HG03159 (cell line): ENCODE results near the gene SLAMF9.

Experiments used
- ATAC-seq: cut with Tn5 transposase; IDR thresholded peaks from one replicate; pipeline ENCODE4 v1.9.1; 2021; ENCODE audit warnings: mild to moderate bottlenecking, moderate library complexity; ENCODE audit not compliant: unreplicated experiment

The SLAMF9 gene

DNA sequence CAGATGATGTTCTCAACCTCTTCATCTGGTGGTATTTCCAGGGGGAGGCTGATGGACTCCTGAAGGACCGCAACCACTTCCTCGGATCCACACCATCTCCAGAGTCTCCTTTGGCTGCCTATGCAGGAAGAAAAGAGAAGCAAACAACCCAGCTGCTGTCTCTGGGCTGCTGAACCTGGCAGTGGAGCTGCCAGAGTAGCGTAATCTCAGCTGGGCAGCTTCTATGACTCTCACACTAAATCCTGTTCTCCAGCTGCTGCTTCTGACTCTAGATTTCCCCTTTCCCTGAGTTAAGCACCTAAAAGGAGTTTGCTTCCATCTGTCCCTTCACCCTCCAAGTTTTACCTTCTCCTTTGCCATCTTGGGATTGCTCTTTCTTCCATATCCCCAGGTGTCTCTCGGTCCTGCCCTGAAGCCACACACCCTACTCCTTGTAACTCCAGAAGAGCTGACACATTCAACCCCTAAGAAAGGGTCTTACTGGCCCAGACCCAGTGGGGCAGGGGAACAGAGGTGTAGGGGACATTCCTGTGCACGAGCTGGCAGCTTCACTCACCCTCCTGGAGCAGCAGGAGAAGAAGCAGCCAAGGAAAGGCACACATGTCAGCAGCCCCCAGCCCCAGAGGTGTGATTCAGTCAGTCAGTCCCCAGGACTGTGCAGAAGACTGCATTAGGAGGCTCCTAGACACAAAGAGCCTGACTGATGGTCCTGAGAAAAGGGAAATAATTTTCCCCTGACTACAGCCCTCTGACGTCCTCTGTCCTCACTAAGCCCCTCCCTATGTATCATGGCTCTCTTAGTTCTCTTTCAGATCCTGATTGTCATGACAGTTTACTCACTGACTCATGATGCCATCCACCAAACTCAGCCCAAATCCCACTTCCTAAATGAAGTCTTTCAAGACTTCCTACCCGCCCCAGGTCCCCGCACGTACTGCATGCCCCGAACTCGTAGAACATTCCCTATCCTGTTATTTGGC, at the start of gene SLAMF9:
Gene SLAMF9, minus strand, starts transcription at position 702 of the 980 bp plus-strand sequence. Its CDS starts 100 bp downstream, at position 602.
- ATAC-seq, result no peak

DNA sequence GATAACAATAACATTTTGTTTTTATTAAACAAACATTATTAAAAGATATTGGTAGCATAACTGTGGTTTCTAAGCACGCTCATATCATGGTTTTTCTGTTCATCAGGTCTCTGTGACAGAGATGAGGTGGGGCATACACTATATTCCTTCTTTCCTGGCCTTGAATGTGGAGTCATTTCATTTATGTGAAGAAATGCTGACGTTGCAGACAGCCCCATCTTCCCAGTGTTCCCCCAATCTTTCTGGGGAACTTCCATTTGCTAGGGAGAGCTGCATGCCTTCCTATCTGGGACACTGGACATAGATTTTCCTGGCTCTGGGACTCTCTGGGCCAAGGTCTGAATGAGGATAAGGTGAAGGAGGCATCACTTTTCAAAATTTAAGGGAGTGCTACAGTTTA, 47.4 kb upstream of the SLAMF9 start:
- no peak for ATAC-seq

DNA sequence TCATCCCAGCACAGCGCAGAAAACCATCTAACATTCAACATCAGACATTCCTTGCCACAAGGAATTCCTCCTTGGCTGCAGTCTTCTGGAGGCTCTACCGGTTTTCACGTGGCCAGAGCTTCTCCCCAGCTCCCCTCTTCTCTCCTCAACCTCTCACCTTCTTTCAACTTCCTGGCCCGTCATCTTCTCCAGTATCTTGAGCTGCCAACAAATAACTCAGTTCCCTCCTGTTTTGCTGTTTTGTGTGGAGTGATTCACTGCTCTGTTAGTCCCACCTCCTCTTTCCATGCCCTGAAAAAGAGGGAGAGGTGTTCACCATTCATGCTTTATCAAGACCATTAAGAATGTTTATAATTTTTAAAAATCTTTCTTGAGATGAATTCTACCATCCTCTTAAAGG, 45.2 kb upstream of the SLAMF9 start:
- no peak for ATAC-seq

DNA sequence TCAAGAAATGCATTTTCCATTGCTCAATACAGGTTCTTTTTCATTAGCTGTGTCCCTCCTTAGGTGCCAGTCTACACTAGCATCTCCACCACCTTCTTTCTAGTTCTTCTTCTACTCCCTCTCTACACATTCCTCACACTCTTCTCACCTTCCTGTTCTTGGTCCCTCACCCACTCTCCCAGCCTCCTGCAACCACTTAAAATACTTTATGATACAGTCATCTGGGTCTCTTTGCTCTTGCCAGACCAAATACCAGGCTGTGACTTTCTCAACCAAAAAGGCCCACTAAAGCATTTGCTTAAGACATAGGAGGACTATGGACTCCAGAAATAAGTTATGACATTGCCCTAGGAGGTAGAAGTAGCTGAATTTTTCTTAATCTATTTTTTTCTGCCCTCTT, 42.6 kb upstream of the SLAMF9 start:
- ATAC-seq, result no peak

DNA sequence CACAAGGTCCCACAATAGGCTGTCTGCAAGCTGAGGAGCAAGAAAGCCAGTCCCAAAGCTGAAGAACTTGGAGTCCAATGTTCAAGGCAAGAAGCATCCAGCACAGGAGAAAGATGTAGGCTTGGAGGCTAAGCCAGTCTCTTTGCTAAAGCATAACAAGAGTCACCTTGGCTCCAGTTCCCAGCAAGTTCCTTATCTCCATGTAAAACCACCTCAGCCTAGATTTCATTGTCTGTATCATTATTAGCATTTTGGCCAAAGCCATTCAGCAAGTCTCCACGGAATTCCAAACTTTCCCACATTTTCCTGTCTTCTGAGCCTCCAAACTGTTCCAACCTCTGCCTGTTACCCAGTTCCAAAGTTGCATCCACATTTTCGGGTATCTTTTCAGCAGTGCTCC, 40.9 kb upstream of the SLAMF9 start:
- no peak for ATAC-seq

DNA sequence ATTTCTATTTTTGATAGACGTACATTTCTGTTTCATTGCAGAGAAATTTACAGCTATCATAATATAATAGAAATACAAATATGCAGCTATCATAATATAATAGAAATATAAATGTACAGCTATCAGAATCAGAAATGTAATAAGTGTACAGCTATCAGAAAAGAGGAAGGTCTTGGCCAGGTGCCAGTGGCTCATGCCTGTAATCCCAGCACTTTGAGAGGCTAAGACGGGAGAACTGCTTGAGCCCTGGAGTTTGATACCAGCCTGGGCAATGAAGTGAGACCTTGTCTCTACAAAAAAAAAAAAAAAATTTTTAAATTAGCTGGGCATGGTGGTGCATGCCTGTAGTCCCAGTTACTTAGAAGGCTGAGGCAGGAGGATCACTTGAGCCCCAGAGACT, 39.9 kb upstream of the SLAMF9 start:
- no peak for ATAC-seq

DNA sequence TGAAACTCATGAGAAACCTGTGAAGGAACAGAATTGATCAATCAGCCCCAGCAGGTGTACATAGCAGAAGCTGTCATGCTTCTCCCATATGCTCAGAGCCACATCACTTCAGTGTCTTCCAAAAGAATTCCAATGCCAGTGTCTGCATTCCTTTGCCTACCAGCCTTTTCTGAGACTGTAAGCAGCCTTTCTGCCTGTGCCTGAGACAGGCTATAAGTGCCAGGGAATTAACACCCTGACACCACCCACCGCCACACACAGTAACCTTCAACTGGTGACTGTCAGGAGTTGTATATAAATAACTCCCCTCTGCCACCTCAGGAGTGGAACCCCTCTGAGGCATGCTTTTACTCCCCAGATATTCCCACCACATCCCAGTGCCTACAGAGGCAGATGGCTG, 38.1 kb upstream of the SLAMF9 start:
- ATAC-seq, result no peak

DNA sequence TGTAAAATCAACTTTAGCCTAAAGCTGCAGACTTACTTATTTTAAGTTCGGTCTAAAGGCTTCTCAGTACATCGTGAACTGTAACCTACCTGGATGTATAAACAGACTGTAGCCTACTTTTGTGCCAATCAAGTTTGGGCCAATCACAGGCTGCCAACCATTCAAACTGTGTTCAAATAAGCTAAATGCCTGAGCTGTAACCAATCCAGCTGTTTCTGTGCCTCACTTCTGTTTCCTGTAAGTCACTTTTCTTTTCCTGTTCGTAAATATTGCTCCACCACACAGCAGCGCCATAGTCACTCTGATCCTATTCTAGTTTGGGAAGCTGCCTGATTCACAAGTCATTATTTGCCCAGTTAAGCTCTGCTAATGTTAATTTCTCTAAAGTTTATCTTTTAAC, 37.5 kb upstream of the SLAMF9 start:
- no peak for ATAC-seq

DNA sequence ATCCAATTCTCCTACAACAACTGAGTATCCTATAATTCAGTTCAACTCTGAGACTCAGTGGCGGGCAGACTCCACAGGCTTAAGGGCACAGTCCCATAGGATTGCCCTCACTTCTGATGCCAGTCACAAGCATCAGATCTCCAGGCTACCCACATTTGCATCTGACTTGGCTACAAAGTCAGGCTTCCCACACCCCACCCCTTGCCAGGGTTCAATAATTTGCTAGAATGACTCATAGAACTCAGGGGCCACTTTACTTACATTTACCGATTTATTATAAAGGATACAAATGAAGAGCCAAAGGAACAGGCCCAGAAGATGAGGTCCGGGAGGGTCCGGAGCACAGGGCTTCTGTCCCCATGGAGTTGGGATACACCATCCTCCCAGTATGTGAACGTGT, 36.0 kb upstream of the SLAMF9 start:
- ATAC-seq, result no peak

DNA sequence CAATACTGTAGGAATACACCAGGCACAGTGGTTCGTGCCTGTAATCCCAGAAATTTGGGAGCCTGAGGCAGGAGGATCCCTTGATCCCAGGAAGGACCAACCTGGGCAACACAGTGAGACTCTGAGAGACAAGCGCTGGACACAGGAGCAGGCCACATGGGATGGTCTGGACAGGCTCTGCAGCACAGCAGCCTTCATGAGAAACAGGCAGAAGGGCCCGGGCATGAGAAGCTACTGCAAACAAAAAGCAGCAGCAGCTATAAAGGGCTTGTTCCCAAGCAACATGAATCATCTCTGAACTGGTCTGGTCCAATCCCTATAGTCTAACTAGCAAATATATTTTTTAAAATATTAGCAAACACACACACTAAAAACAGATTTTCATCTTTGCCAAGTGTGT, 35.5 kb upstream of the SLAMF9 start:
- no peak for ATAC-seq

DNA sequence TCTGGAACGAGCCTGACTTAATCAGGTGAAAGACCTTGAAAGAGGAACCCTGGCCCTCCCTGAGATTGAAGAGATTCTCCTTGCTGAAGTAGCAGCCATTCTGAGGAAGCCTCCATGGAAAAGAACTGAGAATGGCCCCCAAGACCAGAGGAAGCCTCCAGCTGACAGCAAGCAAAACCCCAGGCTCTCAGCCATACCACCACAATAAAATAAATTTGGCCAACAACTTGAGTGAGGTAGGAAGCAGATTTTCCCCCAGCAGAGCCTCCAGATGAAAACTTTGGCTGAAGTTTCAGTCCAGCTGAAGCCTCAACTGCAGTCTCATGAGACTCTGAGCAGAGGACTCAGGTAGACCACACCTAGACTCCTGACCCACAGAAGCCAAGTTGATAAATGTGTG, 34.0 kb upstream of the SLAMF9 start:
- no peak for ATAC-seq

DNA sequence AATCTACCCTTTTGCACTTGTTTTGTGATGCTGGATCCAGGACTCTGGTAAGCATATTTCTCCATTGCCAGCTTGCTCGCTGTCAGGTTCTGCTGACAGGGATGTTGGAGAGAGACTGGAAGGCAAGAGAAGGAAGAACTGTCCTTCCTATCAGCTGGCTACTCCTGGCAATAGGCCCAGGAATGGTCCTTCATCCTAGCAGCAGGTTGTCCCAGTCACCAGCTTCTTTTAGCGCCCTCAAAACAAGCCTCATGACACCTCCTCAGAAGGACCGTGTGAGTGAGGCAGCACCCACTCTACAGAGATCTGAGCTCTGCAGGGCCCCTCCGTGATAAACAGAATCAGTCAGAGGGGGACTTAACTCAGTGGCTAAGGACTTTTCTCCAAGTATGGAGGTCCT, 33.1 kb upstream of the SLAMF9 start:
- no peak for ATAC-seq

DNA sequence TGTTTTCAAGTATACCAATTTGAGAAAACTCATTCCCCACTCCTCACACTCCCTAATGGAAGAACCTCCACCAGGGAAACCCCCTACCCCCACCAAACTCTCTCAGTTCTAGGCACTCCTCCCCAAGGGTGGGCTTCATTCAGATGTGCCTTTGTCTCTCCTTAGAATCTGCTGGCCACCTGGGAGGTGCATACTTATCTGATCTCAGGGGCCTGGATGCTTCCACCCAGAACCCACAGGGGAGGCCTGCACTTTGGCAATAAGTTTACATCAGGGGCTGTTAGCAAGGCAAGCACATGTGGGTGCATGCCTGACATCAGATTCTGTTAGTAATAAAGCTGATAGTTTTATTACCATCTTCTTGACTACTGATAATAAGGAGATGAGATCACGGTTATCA, 32.5 kb upstream of the SLAMF9 start:
- no peak for ATAC-seq

DNA sequence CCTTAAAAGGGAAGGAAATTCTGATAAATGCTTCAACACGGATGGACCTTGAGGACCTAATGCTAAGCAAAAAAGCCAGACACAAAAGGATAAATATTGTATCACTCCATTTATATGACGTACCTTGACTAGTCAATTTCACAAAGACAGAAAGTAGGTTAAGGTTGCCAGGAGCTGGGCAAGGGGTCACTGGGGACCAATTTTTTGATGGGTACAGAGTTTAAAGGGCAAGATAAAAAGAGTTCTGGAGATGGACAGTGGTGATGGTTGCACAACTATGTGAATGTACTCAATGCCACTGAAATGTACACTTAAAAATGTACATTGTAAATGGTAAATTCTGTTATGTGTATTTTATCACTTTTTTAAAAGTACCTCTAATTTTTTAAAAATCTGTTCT, 32.1 kb upstream of the SLAMF9 start:
- no peak for ATAC-seq

DNA sequence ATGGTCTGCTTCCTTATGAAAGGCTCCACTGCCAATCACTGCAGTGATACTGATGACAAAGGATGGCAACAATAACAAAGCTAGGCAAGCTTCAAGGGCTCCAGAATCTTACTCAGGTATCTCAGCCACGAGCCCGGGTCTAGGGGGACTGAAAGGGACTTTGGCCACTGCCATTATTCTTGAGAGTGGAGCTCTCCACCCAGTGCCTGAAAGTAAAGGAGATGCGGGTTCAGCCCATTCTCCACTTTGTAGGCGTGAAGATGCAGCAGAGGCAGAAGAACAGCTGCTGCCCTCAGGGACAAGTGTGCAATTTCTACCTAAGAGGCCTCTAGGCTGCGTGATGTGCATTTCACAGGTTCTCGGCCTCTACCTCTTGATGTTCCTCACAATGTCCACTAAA, 31.4 kb upstream of the SLAMF9 start:
- ATAC-seq, result no peak

DNA sequence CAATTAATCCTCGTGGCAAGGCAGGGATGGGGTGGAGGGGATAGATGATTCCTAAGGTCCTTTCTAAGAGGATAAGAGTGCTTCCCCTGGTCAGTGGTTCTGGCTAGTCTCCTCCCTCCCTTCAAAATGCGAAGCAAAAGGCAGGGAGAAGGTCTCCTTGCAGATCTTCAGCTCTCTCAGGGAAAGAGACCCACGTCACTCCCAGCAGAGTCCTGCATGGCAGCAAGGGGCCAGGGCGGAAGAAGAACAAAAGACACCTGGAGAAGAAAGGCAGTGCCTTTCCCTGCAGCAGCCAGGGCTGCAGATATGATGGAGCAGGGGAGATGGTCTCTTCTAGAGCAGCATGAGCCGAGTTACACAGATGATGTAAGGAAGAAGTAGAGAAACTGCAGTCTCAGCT, 29.6 kb upstream of the SLAMF9 start:
- no peak for ATAC-seq

DNA sequence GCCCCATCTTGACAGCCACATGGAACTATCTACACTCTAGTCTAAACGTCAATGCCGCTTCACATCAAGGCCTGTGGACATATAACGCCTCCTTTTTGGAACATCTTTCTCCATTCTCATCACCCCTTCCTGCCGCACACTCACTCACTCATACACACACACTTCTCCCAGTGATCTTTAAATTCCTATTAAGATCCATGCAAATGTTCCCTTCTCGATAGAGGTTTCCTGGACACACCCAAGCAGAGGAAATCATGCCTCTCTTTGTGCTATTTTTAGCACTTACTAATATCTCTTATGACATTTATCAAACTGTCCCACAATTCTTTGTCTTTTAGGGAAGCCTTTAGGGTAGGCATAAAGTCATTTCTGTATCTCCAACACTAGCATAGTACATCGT, 28.2 kb upstream of the SLAMF9 start:
- ATAC-seq, result no peak

DNA sequence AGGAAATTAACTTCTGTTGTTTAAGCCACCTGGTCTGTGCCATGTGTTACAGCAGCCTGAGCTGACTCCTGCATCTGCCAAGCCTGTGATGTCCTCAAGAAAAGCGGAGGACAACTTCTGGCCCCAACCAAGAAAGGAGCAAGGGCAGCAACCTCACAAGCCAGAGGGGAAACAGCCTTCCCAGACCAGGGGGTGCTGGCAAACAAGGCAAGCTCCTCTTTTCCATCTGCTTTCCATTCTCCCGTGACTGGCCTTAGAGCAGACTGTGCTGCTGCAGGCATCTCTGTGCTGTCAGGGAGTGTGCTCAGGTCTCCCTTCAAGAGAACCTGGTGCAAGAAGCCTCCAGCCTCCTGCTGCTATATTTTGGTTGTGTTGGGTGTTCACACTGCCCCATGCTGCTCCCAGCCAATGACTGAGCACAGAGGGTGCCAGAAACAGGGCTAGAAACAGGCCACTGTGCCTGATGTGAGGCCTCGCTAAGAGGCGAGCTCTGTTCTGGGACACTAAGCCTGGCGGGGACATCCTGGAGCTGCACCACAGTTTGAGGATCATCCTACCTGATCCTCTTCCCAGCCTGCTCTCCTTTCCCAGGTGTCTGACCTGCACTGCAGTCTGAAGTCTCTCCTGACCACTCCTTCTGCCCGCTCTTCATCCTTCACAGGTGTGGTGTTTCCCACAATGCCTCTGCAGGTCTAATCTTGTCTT, 27.5 kb upstream of the SLAMF9 start:
- no peak for ATAC-seq

DNA sequence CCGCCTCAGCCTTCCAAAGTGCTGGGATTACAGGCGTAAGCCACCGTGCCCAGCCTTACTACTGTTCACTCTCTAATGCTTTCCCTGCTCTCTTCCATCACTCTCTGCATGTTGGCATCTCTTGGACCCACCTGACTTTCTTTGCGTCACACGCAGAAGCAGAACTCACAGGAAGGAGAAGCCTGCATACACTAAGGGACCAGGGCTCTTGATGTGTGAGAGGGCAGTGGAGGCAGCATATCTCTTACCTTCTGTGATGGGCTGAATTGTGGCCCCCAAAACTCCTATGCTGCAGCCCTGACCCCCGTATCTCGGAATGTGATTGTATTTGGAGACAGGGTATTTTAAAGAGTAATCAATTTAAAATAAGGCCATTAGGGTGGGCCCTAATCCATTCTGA, 26.7 kb upstream of the SLAMF9 start:
- no peak for ATAC-seq

DNA sequence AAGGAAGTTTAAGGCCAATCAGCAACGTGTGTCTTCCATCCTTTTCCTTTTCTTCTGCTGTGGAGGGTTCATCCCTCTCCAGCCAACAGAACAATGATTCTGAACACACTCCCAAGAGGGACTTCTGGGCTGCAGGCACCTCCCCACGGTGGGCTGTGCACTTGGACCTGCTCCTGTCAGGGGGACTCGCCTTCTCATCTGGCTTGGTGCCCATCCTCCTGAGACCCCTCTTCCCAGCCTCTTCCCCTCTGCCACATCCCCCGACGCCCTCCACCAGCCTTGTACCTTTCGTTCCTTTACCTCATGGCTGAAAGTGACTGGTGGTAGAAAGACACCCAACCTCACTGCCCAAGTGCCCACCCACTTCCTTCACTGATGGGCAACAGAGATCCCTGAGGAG, 26.0 kb upstream of the SLAMF9 start:
- no peak for ATAC-seq

DNA sequence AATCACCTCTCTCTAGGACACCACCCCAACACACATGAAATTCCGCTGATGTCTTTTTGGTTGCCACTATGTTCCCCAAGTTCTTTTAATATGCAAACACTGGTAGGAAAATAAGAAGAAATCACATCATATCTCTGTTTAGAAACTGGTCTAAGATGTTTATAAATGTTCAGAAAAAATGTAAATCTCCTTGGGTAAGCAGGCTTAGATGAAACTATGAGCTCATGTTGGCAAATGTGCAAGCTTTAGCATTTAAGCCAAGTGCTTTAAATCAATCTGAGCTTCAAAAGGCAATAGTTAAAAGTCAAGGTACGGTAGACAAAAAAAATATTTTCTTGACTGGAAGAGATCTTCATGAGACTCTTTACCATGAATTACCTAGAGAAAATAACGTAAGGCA, 25.2 kb upstream of the SLAMF9 start:
- ATAC-seq, result no peak

DNA sequence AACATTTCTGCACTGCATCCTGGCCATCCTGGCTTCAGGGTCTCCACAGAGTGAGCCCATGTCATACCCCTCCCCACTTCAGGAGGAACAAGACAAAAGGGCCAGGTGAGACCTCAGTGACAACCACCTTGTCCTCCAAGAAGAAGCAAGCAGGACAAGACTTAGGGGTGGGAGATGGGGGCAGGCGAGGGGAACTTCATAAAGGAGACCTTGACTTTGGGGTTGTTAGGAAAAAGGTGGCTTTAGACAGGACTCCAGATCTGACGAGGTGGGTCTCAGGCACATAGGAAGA, 24.0 kb upstream of the SLAMF9 start:
- no peak for ATAC-seq
